K562 (cell line): ENCODE results near the gene PID1.

Experiments
- ATF7 ChIP-seq: fragments of 450-650 bp; IDR thresholded peaks from 2 replicates; pipeline ENCODE4 v1.7.1; 2014; ENCODE audit warnings: mild to moderate bottlenecking, moderate library complexity
- CTCF ChIP-seq, 3 experiments: IDR thresholded peaks in 2 of 3; conservative IDR thresholded peaks in 1 of 3; 2 replicates each; pipeline ENCODE4 v1.5.1; 2011 to 2012; ENCODE audit warnings: low read length in 3 of 3, mild to moderate bottlenecking in 3 of 3, control low read depth in 2 of 3, improper control_type of control experiment in 1 of 3, inconsistent platforms in 1 of 3, low read depth in 1 of 3, mixed read lengths in 1 of 3, moderate library complexity in 1 of 3; ENCODE audit not compliant: insufficient read depth in 2 of 3
- DLX4 ChIP-seq: fragments of 250-450 bp; sonication (Bioruptor Pico); IDR thresholded peaks from 2 replicates; pipeline ENCODE4 v1.6.1; 2021; ENCODE audit warnings: mild to moderate bottlenecking
- E2F8 ChIP-seq: fragments of 450-650 bp; IDR thresholded peaks from 2 replicates; pipeline ENCODE4 v1.7.1; 2018; ENCODE audit warnings: mild to moderate bottlenecking, low read depth; ENCODE audit not compliant: partially characterized antibody
- GABPB1 ChIP-seq: sonication (generic); formaldehyde crosslinking; IDR thresholded peaks from 2 replicates; pipeline ENCODE4 v1.8.0; 2022; ENCODE audit warnings: mild to moderate bottlenecking, missing genetic modification reagents
- GATA2 ChIP-seq: sonication (generic); formaldehyde crosslinking; IDR thresholded peaks from 2 replicates; pipeline ENCODE4 v1.4.0; 2020; ENCODE audit warnings: mild to moderate bottlenecking, missing genetic modification reagents
- IRF9 ChIP-seq: fragments of 450-650 bp; IDR thresholded peaks from 2 replicates; pipeline ENCODE4 v1.6.1; 2016; ENCODE audit warnings: missing biosample characterization, missing genetic modification characterization
- MAFF ChIP-seq: IDR thresholded peaks from 2 replicates; pipeline ENCODE4 v1.6.1; 2012; ENCODE audit warnings: low read length, improper control_type of control experiment
- POLR2AphosphoS2 ChIP-seq: IDR thresholded peaks from 2 replicates; pipeline ENCODE4 v1.6.1; 2012; ENCODE audit warnings: low read length, improper control_type of control experiment
- REST ChIP-seq, 2 experiments: fragments of 450-650 bp; formaldehyde crosslinking in 1 of 2; IDR thresholded peaks; 2 replicates each; pipeline versions ENCODE4 v1.4.0 to v1.6.1; 2014 to 2020; ENCODE audit warnings: mild to moderate bottlenecking in 2 of 2, borderline replicate concordance in 1 of 2, low read depth in 1 of 2
- RFX5 ChIP-seq: IDR thresholded peaks from 2 replicates; pipeline ENCODE4 v1.6.1; 2011; ENCODE audit warnings: low read depth, mild to moderate bottlenecking, improper control_type of control experiment, low read length
- ZFX ChIP-seq: sonication (generic); formaldehyde crosslinking; IDR thresholded peaks from 2 replicates; pipeline ENCODE4 v1.8.0; 2022; ENCODE audit warnings: mild to moderate bottlenecking, missing genetic modification reagents, moderate library complexity
- ZNF232 ChIP-seq: sonication (generic); formaldehyde crosslinking; IDR thresholded peaks from 2 replicates; pipeline ENCODE4 v1.8.0; 2022; ENCODE audit warnings: mild to moderate bottlenecking, missing genetic modification reagents
- ZNF282 ChIP-seq: sonication (generic); formaldehyde crosslinking; IDR thresholded peaks from 2 replicates; pipeline ENCODE4 v1.8.1; 2023; ENCODE audit warnings: missing genetic modification reagents

- TF ChIP-seq DLX4 (CRISPR knock-in tag) (no peak), POLR2AphosphoS2 (no peak), RFX5 (no peak), REST (IDR thresholded peaks at IDR 0.05; ENCODE audit: borderline replicate concordance) (no peak), REST (CRISPR knock-in tag; IDR thresholded peaks at IDR 0.05; ENCODE audit: low read depth) (no peak), GABPB1 (CRISPR knock-in tag) (no peak), CTCF (IDR thresholded peaks at IDR 0.05 in 2 of 3, conservative IDR thresholded peaks at IDR 0.05 in 1 of 3; ENCODE audit: insufficient read depth in 2 of 3, low read depth in 1 of 3, low read length in 3 of 3) (no peak), IRF9 (tag) (no peak), ZFX (CRISPR knock-in tag) (no peak), E2F8 (no peak), ZNF282 (CRISPR knock-in tag) (no peak), ZNF232 (no peak), MAFF (no peak), GATA2 (no peak), ATF7 (no peak)
Measured at GRCh38 chr2:229282758-229283546, 11.9 kb upstream of the PID1 start.
